ENCODE results near the gene MRPL48.

Gene MRPL48

DNA sequence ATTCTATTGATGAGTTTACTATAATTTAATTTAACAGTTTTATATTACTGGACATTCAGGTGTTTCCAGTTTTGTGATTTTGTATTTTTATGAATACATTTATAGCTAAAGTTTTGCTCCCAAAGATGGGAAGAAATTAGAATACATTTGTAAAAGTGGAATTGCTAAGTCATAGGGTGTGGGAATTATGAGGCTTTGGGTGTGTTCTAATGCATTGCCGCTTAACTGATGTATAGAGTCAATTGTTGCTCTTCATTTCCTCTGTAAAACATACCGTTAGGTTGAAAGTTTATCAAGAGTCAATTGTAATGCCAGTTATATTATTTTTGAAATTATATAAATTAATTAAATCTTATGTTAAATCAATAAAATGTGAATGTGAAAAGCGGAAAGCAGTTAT, 105.4 kb downstream of the MRPL48 start:
- TF ChIP-seq, protein P1, sequence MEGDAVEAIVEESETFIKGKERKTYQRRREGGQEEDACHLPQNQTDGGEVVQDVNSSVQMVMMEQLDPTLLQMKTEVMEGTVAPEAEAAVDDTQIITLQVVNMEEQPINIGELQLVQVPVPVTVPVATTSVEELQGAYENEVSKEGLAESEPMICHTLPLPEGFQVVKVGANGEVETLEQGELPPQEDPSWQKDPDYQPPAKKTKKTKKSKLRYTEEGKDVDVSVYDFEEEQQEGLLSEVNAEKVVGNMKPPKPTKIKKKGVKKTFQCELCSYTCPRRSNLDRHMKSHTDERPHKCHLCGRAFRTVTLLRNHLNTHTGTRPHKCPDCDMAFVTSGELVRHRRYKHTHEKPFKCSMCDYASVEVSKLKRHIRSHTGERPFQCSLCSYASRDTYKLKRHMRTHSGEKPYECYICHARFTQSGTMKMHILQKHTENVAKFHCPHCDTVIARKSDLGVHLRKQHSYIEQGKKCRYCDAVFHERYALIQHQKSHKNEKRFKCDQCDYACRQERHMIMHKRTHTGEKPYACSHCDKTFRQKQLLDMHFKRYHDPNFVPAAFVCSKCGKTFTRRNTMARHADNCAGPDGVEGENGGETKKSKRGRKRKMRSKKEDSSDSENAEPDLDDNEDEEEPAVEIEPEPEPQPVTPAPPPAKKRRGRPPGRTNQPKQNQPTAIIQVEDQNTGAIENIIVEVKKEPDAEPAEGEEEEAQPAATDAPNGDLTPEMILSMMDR (IDR thresholded peaks at IDR 0.05; ENCODE audit: borderline replicate concordance, control extremely low read depth, extremely low read depth, insufficient read depth, missing control alignments), result no peak
- in situ Hi-C loops (cut with MboI; ENCODE audit: low sequenced_read_pairs, unreplicated experiment), result no loop called here
- no peak for DNase-seq (ENCODE audit: low spot score)

DNA sequence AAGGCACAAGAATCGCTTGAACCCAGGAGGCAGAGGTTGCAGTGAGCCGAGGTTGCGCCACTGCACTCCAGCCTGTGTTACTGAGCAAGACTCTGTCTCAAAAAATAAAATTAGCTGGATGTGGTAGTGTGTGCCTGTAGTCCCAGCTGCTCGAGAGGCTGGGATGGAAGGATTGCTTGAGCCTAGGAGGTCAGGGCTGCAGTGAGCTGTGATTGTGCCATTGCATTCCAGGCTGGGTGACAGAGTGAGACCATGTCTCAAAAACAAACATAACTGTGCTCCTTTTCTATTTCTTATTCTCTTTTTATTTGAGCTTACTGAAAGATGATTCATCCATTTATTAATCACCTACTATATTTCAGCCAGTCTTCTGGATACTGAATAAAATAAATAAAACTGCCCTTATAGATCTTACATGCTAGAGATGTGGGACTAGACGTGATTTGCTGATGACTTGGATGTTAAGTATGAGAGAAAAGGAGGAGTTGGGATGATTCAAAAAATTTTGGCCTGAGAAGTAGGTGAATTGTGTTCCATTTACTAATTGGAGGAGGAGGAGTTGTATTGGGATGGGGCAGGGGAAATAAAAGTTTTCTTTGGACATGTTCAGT, 107.2 kb downstream of the MRPL48 start:
- DNase-seq (ENCODE audit: low spot score), result no peak
- in situ Hi-C loops (cut with MboI; ENCODE audit: low sequenced_read_pairs, unreplicated experiment), result no loop called here
- TF ChIP-seq, protein P1 (IDR thresholded peaks at IDR 0.05; ENCODE audit: borderline replicate concordance, control extremely low read depth, extremely low read depth, insufficient read depth, missing control alignments), result no peak

DNA sequence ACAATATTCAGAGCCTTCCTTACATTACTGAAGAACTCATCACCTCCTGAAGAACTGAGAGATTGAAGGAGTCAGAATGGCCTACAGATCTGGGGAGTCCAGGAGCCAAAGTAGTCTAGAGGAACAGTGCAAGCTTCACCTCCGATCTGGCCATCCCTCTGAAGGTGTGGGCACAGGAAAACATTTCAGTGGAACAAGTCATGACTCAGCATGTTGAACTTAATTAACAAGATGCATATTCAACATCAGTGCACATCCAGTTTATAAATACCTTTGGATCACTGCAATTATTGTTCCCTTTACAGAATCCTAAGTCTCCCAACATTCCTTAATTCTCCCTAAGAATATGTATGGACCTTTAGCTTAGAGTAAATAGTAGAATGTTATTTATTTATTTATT, 114.6 kb downstream of the MRPL48 start:
- TF ChIP-seq, protein P1 (IDR thresholded peaks at IDR 0.05; ENCODE audit: borderline replicate concordance, control extremely low read depth, extremely low read depth, insufficient read depth, missing control alignments), result no peak
- in situ Hi-C loops (cut with MboI; ENCODE audit: low sequenced_read_pairs, unreplicated experiment), result no loop called here

DNA sequence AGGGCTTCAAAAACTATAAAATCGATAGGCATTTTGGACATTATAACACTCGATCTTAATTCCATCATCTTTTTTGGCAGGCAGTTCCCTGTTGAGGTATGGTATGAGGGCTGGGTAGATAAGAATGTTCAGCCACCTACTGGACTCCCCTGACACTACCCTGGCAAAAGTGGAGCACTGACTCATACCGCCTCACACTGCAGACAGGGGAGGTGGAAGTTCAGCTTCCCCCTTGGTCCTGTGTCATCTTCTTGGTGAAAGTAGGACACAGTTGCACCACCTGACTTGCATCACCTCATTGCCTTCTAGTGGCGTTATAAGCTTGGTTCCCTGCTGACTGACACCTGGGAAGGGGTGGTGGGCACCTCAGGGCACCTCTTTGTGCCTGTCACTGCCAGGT, 119.5 kb downstream of the MRPL48 start:
- DNase-seq (ENCODE audit: low spot score), result no peak
- in situ Hi-C loops (cut with MboI; ENCODE audit: low sequenced_read_pairs, unreplicated experiment), result no loop called here
- TF ChIP-seq, protein P1 (IDR thresholded peaks at IDR 0.05; ENCODE audit: borderline replicate concordance, control extremely low read depth, extremely low read depth, insufficient read depth, missing control alignments), result no peak

More for the DNA sequence above, 114.6 kb downstream of the MRPL48 start:
- no peak for DNase-seq (ENCODE audit: low spot score)

DNA sequence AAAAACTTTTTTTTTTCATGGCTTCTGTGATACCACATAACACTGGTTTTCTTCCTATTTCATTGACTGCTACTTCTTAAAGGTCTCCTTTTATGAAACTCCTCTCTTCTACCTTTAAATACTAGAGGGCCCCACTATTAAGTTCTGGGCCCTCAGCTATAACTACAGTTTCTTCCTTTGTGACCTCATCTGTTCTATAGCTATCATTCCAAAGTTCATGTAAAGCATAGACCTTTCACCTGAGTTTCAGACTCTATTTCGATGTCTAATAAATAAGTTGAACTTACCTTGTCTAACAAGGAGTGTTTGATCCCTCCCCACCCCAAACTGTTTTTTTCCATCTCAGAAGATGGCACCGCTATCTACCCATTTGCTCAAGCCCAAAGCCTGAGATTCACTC, 124.4 kb downstream of the MRPL48 start:
- TF ChIP-seq, protein P1 (IDR thresholded peaks at IDR 0.05; ENCODE audit: borderline replicate concordance, control extremely low read depth, extremely low read depth, insufficient read depth, missing control alignments), result no peak
- in situ Hi-C loops (cut with MboI; ENCODE audit: low sequenced_read_pairs, unreplicated experiment), result no loop called here
- no peak for DNase-seq (ENCODE audit: low spot score)

DNA sequence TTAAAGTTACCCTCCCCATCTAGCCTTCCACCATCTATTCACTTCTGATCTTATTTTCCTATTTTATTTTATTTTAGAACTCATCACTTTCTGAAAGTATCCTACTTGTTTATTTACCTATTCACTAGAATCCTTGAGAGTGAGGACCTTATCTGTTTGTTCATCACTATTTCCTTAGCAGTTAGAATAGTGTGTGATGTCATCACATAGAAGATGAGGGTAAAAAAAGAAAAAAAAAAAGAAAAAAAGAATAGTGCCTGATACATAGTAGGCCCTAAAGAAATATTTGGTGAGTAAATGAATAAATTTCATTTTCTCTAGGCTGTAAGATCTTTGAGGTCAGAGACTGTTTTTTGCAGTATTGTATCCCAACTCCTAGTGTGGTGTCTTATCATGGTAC, 125.8 kb downstream of the MRPL48 start:
- no peak for DNase-seq (ENCODE audit: low spot score)
- in situ Hi-C loops (cut with MboI; ENCODE audit: low sequenced_read_pairs, unreplicated experiment), result no loop called here
- TF ChIP-seq, protein P1 (IDR thresholded peaks at IDR 0.05; ENCODE audit: borderline replicate concordance, control extremely low read depth, extremely low read depth, insufficient read depth, missing control alignments), result no peak

All from GM13976 (cell line).